Measurements from ENCODE around the gene SLC25A38.

SLC25A38 gene

DNA sequence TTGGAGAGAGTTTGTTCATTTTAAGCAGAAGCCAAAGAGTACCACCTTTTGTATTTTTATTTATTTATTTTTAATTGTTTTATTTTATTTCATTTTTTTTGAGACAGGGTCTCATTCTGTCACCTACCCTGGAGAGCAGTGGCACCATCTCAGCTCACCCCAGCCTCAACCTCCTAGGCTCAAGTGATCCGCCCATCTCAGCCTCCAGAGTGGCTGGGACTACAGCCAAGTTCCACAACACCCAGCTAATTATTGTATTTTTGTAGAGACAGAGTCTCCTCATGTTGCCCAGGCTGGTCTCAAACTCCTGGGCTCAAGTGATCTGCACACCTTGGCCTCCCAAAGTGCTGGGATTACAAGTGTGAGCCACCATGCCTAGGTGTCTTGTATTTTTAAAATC, 44.1 kb upstream of the SLC25A38 start:
- H3K4me1 ChIP-seq = no peaks in the 10 kb centered on the region
- no peak overlapping the region for H3K27ac ChIP-seq
- TF ChIP-seq, protein P1, sequence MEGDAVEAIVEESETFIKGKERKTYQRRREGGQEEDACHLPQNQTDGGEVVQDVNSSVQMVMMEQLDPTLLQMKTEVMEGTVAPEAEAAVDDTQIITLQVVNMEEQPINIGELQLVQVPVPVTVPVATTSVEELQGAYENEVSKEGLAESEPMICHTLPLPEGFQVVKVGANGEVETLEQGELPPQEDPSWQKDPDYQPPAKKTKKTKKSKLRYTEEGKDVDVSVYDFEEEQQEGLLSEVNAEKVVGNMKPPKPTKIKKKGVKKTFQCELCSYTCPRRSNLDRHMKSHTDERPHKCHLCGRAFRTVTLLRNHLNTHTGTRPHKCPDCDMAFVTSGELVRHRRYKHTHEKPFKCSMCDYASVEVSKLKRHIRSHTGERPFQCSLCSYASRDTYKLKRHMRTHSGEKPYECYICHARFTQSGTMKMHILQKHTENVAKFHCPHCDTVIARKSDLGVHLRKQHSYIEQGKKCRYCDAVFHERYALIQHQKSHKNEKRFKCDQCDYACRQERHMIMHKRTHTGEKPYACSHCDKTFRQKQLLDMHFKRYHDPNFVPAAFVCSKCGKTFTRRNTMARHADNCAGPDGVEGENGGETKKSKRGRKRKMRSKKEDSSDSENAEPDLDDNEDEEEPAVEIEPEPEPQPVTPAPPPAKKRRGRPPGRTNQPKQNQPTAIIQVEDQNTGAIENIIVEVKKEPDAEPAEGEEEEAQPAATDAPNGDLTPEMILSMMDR (IDR thresholded peaks at IDR 0.05) = no peak
- H3K4me2 ChIP-seq (ENCODE audit: low read length) = no peak overlapping the region
- no peaks in the 10 kb centered on the region for H3K27me3 ChIP-seq (ENCODE audit: control insufficient read depth, insufficient read depth, low read length)
- H2AFZ ChIP-seq = no peak overlapping the region
- H3K4me3 ChIP-seq (ENCODE audit: low read depth, low read length) = no peak overlapping the region
- H3K9me3 ChIP-seq (ENCODE audit: control insufficient read depth, low read length) = no peaks in the 10 kb centered on the region
- H3K36me3 ChIP-seq (ENCODE audit: control insufficient read depth, insufficient read depth, low read length) = no peaks in the 10 kb centered on the region
- H3K79me2 ChIP-seq = no peaks in the 10 kb centered on the region
- H3K9ac ChIP-seq = no peak overlapping the region

- H3K4me2 ChIP-seq (ENCODE audit: low read length) = no peak overlapping the region
- H2AFZ ChIP-seq = no peak overlapping the region
- no peak overlapping the region for H3K27ac ChIP-seq
- no peak overlapping the region for H3K9ac ChIP-seq
- no peak overlapping the region for H3K4me3 ChIP-seq (ENCODE audit: low read depth, low read length)
- H3K9me3 ChIP-seq (ENCODE audit: control insufficient read depth, low read length) = no peaks in the 10 kb centered on the region
- no peaks in the 10 kb centered on the region for H3K36me3 ChIP-seq (ENCODE audit: control insufficient read depth, insufficient read depth, low read length)
- H3K4me1 ChIP-seq = no peaks in the 10 kb centered on the region
- H3K79me2 ChIP-seq = no peaks in the 10 kb centered on the region
- no peaks in the 10 kb centered on the region for H3K27me3 ChIP-seq (ENCODE audit: control insufficient read depth, insufficient read depth, low read length)
- TF ChIP-seq, protein P1 (IDR thresholded peaks at IDR 0.05) = no peak
These were observed 40.0 kb upstream of the SLC25A38 start for GRCh38 chr3:39343076-39343717.

DNA sequence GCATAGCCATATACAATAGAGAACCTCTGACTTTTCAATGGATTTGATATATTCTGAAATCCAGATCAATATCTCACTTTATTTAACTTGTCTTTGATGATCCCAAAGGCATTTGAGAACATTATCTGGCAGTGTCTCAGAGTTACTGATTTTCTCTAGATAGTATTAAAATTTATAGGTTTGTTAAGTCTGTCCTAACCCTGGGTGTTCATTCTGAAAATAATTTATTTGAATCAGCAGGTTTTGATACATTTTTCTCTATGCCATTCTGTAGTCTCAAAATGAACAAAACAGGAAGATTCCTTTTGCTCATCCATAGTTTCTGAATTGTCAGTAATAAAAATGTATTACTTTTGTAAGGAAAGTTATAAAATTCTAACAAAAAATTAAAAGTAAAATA, 39.4 kb upstream of the SLC25A38 start:
- H3K36me3 ChIP-seq (ENCODE audit: control insufficient read depth, insufficient read depth, low read length) = no peaks in the 10 kb centered on the region
- no peak overlapping the region for H3K4me2 ChIP-seq (ENCODE audit: low read length)
- no peaks in the 10 kb centered on the region for H3K27me3 ChIP-seq (ENCODE audit: control insufficient read depth, insufficient read depth, low read length)
- no peak overlapping the region for H3K9ac ChIP-seq
- H3K4me3 ChIP-seq (ENCODE audit: low read depth, low read length) = no peak overlapping the region
- no peaks in the 10 kb centered on the region for H3K79me2 ChIP-seq
- TF ChIP-seq, protein P1 (IDR thresholded peaks at IDR 0.05) = no peak
- no peak overlapping the region for H3K27ac ChIP-seq
- H3K4me1 ChIP-seq = no peaks in the 10 kb centered on the region
- no peaks in the 10 kb centered on the region for H3K9me3 ChIP-seq (ENCODE audit: control insufficient read depth, low read length)
- no peak overlapping the region for H2AFZ ChIP-seq

DNA sequence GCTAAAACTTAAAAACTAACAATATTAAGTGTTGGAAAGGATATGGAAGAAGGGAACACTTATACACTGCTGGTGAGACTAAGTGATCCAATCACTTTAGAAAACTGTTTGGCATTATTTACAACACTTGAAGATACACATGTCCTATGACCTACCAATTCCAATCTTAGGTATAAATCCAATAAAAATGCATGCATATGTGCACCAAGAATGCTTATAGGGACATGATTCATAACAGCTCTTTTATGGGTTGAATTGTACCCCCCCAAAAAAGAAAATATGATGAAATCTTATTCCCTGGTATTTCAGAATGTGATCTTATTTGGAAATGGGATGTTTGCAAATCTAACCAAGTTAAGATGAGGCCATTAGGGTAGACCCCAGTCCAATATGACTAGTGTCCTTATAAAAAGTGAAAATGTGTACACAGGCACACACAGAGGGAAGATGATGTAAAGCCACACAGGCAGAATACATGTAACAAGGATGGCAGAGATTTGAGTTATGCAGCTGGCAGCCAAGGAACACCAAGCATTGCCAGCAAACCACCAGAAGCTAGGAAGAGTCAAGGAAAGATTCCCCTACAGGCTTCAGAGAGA, 38.3 kb upstream of the SLC25A38 start:
- Histone ChIP-seq H2AFZ (no peak overlapping the region), H3K27ac (no peak overlapping the region), H3K9me3 (ENCODE audit: control insufficient read depth, low read length) (no peaks in the 10 kb centered on the region), H3K4me1 (no peaks in the 10 kb centered on the region), H3K79me2 (no peaks in the 10 kb centered on the region), H3K27me3 (ENCODE audit: control insufficient read depth, insufficient read depth, low read length) (no peaks in the 10 kb centered on the region), H3K9ac (no peak overlapping the region), H3K36me3 (ENCODE audit: control insufficient read depth, insufficient read depth, low read length) (no peaks in the 10 kb centered on the region), H3K4me3 (ENCODE audit: low read depth, low read length) (no peak overlapping the region), H3K4me2 (ENCODE audit: low read length) (no peak overlapping the region)
- TF ChIP-seq, protein P1 (IDR thresholded peaks at IDR 0.05) = no peak
